Inflammatory macrophage treated with lipopolysaccharide for 4 hours (primary cell): ENCODE data around the gene EGFL7.
"Not testable (repeated sequence)": the region's sequence is repeated elsewhere in the genome, so short reads cannot be mapped to it uniquely, and the experiment has no call there.

Experiments
- DNase-seq: peaks from one replicate; pipeline ENCODE4 v3.0.0-alpha.2; 2020

EGFL7 gene

DNA sequence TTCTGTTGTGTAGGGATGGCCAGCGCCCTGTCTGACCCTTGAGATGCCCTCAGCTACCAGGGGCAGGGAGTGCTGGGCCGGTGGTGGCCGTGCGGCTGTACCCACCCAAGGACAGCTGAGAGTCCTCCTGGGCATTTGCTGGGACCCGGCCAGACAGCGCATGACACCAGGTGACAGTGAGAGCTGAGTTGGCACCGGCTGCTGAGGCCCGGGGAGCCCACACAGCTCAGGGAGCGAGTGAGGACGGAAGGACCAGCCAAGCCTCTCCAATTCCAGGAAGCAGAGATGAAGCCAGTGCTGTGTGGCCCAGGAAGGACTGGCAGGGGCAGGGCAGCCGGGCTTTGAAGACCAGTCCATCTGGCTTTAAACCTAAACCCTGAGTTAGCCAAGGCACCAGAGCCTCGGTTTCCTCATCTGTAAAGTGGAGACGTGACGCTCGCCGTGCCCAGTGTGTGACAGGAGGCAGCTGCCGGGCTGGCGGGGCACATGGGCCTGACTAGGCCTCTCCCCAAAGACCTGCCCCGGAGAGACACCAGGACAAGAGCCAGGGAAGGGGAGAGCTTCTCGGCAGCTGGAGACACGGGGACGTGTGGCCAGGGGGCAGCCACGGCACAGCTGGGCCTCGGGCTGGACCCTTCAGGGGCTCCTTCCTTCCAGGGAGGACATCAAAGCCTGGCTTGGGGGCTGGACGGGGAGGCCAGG, 27.5 kb downstream of the EGFL7 start:
- DNase-seq, result no peak

DNA sequence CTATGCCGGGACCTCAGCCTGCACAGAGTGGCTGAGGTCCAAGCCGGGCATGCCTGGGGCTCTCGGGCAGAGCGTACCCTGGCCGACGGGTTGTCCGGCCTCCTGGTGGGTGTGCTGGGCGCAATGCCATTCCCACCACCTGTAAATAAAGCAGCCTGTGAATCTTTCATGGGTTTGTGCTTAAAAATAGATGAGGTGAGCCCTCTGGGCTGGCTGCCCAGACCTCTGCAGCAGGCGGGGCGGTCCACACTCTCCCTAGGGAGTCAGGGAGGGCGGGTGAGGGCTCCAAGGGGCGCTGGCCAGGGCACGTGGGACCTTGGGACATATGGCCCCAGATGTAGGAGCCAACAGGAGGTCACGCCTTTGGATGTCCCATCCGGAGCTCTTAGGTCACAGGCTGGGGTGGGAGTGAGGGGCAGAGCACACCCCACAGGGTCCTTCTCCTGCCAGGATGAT, 28.1 kb downstream of the EGFL7 start:
- no peak for DNase-seq

GRCh38 chr9:136691316-136692184, 28.8 kb downstream of the EGFL7 start:
- no peak for DNase-seq

DNA sequence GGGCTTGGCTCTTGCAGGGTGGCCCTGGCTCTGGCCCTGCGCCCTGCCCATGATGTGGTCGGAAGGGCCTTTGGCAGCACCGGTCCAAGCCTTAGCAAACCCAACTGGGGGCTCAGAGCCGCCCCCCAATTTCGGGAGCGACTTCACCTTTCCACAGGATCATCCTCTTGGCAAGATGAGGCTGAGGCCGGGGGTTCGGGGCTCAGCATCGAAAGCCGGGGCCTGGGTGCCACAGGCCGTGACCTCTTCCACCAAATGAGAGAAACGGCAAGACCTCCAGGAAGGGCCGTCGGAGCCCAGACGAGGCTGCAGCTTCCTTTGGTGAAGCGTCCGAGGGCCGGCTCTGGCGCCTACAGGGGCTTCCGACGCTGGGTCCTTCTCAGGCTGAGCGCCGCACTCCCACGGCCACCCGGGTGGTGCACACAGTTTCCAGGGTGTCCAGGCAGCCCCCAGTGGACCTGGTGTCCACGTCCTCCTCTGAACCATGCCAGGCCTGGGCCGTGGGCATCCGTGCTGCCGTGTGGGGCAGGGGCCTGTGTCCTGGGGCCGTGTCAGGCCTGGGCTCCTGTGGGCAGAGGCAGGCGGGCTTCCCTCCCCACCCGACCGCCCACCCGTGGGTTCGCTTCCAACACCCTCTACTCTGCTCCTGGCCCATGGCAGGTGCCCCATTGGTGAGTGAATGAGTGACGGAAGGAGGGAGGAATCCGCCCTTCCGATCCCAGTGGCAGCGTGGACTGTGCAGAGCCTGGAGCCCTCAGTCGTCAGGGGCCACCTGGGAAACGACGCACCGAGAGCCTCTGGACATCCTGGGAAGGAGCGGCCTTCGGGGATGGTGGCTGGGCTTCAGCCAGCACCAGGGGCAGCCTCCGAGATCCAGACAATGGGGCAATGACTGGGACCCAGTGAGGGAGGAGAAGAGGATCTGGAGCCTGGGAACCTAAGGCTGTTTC, 29.7 kb downstream of the EGFL7 start:
- DNase-seq, result no peak

DNA sequence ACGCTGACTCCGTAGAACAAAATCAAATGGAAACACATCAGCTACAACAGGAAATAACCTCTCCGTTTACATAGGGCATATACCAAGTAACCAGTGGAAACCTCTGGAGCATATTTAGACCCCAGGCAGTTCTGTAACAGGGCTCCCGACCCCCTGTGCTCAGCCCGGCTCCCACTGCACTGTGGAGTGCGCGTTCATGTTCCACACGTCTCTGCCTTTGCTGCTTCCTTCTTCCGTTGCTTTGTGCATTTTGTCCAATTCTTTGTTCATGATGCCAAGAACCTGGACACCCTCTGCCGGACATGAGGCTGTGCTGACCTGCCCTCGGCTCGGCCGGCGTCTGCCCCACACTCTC, 30.4 kb downstream of the EGFL7 start:
- DNase-seq, result no peak

DNA sequence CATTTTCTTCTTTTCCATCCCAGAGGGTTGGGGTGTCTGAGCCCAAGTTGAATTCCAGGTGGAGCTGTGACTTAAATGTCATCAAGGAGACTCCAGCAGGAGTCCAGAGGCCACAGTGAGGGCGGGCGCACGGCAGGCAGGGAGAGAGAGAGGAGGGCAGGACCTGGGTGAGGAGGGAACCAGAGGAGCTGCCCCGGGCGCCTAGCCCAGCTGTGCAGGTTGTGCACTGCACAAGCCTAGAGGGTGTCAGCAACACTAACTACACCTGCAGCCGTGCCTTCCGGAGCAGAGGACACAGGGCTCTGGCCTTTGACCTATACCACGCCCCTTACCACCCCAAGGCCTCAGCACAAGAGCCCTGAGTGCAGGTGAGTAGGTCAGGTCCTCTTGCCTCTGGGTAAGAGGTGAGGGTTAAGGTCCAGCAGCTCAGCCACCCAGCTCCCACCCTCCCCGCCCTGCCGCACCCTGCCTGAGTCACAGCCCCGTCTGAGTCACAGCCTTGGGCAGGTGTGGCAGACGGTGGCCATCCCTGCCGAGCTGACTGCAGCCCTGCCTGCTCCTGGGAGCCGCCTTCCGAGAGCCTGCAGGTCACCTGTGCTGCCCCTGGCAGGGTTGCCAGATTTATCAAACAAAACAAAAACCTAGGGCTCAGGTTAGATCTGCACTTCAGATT, 30.9 kb downstream of the EGFL7 start:
- no peak for DNase-seq

DNA sequence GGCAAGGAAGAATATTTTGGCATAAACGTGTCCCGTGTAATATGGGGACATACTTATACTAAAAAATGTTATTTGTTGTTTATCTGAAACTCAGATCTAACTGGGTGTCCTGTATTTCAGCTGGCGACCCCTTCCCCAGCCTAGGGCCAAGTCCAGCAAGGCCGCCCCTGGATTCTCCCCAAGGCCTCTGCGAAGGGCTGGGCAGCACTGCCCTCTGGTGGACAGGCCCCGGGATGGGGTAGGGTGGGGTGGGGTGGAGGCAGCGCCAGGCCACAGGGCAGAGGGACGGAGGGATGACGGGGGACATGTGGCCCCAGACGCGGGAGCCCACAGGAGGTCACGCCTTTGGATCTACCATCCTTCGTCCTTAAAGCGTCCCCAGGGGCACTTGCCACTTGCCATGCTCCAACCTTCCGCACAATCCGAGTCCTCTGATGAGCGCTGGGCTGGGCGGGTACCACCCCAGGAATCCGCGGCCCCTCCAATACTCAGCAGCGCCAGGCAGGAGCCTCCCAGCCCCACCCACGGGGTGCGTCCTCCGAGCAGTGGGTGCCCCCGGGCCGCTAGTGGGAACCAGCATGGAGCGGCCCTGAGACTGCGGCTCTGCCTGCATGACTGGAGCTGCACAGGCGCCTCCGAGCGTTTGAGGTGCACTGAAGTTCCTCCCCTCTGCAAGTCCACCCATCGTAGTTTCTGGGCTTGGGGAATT, 31.6 kb downstream of the EGFL7 start:
- DNase-seq, result peak; percentile 62

GRCh38 chr9:136694872-136695247, 32.1 kb downstream of the EGFL7 start:
- no peak for DNase-seq

DNA sequence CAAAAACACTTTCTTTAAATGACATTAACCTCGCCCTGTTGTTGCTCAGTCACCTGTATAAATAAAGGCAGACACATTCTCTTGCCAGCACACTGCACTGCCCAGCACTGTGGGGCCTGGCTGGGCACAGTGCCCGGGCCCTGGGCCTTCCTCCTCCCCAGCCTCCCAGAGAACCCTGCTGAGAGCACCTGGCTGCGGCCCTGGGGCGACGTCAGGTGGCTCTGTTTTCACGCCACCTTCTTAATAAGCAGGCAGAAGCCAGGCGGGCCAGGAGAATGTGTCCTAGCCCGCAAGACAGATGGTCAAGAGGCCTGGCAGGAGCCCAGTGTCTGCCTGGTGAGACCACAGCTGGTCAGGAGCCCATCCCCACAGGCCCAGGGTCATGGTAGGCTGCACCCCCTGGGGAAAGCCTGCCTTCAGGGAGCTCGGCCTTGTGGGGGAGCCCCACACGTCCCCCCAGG, 32.7 kb downstream of the EGFL7 start:
- DNase-seq, result no peak

DNA sequence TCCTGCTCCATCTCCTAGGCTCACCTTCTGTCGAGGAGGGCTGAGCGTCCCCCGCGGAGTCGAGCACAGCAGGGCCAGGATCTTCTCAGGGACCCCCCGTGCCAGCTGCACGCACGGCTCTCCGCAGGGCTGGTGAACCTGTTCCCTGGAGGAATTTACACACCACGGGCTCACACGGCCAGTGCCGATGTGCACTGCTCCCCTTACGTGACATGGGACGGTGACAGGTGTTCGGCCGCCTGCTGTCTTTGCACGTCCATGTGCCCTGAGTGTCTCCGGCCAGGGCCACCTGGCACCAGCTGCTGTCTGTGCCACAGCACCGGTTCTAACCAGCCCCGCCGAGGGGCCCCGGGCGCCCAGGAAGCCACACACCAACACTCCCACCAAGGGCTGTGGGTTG, 33.2 kb downstream of the EGFL7 start:
- DNase-seq, result no peak

GRCh38 chr9:136696502-136696901, 33.8 kb downstream of the EGFL7 start:
- DNase-seq, result no peak

GRCh38 chr9:136697146-136697820, 34.6 kb downstream of the EGFL7 start:
- no peak for DNase-seq

DNA sequence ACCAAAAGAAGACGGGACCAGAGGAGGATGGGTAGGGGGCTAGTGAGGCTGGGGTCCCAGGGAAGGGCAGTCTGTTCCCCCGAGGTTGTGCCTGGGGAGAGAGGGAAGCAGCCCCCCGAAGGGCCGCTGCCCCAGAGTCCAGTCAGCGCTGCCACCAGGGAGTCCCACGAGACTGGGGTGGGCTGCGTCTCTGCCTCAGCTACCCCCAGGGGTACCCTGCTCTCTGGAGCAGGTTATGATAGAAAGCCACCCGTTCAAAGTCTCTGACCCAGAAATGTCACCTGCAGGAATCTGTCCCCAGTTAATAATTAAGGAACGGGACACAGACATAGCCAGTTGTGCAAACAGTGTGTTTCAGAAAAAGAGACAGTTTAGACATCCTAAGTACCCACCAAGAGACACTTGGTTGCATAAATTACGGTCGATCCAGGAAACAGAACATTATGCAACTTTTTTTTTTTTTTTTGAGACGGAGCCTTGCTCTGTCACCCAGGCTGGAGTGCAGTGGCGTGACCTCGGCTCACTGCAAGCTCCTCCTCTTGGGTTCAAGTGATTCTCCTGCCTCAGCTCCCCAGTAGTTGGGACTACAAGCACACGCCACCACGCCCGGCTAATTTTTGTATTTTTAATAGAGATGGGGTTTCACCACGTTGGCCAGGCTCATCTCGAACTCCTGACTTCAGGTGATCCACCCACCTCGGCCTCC, 35.3 kb downstream of the EGFL7 start:
- DNase-seq, result peak; percentile 87

GRCh38 chr9:136698635-136699246, 36.0 kb downstream of the EGFL7 start:
- DNase-seq, result no peak

DNA sequence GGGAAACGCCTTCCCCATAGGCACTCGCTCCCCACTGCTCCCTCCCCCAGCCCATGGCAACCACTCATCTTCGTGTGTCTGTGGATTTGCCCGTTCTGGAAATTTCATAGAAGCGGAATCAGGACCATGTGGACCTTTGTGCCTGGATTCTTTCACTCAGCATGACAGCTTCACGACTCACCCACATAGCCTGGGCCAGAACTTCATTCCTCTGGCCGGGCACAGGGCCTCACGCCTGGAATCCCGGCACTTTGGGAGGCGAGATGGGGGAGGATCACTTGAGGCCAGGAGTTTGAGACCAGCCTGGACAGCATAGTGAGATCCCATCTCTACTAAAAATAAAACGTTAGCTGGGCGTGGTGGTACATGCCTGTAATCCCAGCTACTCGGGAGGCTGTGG, 37.6 kb downstream of the EGFL7 start:
- peak; percentile 9 for DNase-seq

DNA sequence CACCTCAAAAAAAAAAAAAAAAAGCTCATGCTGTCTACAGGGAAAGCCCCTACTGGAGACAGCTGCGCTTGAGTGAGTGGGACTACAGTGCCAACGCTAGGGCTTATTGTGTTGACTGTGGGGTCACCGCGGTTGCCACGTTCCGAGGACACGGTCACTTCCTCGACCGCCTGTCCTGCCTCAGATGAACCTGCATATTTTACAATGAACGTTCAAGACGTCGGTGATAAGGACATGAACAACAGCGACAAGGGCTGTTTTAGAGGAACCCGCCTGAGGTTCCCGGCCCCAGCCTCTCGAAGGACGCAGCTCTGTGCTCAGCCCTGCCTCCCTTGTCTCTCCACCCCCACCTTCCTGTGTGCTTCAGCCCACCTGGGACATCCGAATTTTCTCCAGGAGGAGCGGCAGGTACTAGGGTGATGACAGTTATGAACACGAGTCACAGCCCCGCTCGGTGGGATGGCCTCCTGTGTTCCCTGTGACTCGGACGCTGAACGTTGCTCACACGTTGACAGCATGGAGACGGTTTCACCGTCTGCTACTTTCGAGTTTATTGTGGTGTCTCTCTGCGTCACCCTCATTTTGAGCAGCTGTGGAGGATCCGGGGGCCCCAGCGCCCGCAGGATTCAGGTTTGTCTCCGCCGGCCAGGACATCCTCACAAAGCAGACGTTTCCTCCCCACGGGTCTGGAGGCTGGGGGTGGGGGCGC, 38.4 kb downstream of the EGFL7 start:
- peak; percentile 71 for DNase-seq

DNA sequence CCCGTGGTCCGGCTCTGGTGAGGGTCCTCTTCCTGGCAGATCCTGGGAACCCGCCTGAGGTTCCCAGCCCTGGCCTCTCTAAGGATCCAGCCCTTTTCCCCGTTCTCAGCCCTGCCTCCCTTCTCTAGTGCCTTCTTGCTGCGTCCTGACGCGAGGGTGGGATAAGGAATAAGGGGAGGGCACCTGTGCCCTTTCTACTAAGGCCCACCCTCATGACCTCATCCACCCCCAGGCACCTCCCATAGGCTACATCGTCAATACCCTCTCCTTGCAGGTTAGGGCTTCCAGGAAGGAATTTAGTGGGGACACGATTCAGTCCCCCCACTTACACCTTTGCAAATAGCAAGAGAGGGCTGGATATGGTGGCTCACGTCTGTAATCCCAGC, 38.9 kb downstream of the EGFL7 start:
- DNase-seq, result no peak

GRCh38 chr9:136703276-136703860, 40.7 kb downstream of the EGFL7 start:
- DNase-seq, result peak; percentile 62

GRCh38 chr9:136704741-136705140, 42.0 kb downstream of the EGFL7 start:
- not testable (repeated sequence) for DNase-seq
